ENCODE measurements around the gene EXOC4. TPM values are rescaled to one million over a fixed set of nuclear protein-coding genes. Genes with fewer than 3 reads are reported as not detected.
A peak's percentile ranks its signal among the peaks of the same experiment; 100 is the strongest.

EXOC4 gene
- total RNA-seq, 2 donors from 2014 or later: 33.7 to 41.5 TPM

DNA sequence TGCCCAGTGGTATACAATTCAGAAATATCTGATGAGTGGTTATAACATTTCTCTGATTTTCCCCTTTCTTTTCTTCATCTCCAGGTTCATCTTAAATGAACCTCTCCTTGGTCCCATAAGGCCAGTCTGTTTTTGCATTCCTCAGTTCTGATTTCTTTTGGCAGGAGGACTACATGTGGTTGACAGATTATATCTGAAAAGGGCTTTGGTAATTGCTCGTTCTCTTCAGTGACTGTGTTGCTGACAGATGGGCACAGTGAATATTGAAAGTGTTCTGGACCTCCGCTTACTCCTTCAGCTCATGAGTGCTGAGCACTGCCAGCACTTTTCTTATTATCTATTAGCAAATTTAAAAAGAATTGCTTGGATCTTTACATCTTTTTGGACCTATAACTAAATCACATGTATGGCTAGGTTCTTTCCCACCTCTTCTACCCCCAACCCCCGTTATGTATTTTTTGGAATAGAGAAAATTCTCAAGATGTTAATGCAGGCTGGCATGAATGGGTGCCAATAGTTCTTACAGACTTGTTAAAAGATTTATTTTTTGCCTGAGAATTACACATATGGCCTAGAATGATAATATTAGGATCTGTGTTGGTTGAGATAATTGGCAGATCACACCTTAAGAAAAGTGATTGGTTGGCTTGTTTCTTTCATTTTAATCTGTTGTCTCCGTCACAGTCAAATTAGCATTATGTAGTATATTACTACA is 323.0 kb downstream of the EXOC4 start:
- DNase-seq: no peak
- intact Hi-C loops (cut with DNase I): no loop called here
- peak in 1 of 2 donors; percentile 47 for ATAC-seq

DNA sequence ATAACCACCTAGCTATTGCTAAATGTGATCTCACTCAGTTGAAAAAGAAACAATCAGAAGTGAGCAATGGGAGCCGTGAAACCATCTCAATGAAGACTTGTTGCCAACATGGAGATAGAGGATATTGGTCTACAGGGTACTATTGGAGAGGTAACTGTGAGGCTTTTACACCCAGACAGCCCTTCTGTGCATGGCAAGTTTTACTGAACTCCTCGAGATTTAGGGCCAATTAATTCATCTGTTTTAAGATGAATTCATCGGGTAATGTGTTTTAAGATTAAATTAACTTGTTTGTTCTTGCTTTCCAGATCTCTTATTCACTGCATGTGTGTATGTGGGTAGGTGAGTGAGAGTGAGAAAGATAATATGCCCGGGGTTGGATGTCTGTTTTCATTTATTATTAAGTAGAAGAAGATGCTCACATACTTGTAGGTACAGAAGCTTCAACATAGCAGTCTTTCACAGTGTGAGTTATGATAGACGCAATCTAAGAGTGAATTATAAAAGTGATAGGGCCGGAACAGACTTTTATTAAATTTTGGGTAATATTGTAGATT is 323.8 kb downstream of the EXOC4 start:
- DNase-seq (no peak), ATAC-seq (no peak)
- intact Hi-C loops (cut with DNase I): no loop called here

DNA sequence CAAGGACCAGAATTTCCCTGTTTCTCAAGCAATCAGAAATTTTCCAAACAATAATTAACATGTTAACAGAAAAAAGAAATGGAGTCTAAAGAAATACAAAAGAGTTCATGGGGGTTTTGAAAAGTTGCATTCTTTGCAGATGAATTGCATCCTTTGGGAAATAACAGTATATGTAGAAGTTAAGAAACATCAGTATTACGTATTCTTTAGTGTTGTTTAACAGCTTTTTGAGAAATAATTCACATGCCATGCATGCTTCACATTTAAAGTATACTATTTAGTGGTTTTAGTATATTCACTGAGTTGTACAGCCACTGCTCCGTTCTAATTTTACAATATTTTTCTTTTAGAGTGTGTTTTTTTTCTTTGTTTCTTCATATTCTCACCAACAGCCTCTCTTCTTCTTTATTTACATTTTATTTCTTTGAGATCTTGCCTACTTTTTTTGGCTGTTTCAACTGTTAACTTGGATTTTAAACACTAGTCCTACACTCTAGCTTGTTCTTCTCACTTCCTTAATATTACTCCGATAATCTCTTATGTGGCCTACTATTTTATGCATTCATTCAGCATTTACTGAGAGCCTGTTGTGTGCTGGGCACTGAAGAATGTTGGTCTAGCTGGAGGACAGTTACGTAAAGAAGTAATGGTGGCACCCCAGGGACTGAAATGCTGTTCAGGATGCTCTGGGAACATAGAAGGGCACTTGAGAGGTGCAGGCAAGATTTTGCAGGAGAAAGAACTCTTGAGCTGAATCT is 330.1 kb downstream of the EXOC4 start:
- DNase-seq (no peak), ATAC-seq (no peak)
- intact Hi-C loops (cut with DNase I): no loop called here

DNA sequence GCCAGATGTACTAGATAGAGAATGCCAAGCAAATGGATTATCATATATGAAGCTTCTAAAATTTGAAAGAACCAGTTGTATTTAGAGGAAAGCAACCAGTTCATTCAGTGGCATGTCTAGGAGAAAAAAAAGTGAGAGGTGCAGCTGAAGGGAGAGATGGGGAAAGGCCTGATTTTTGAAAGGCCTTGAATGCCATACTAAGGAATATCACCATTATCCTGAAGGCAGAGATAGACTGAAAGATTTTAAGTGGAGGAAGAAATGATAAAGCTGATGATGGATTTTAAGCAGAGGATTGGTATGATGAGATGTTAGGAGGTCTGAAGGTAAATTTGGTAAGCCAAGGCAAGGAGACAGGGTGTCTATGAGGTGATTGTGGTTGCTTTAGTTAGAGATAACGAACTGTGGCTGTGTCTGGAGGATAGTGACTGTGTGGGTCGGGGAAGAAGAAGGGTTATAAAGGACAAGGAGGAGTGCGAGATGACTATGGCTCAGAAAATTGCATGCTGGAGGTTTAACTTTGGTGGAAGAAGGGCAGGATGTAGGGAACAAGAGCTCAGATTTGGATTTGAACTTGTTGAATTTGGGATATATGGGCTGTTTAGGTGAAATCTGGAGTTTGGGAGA is 330.8 kb downstream of the EXOC4 start:
- intact Hi-C loops (cut with DNase I): no loop called here
- ATAC-seq: no peak

DNA sequence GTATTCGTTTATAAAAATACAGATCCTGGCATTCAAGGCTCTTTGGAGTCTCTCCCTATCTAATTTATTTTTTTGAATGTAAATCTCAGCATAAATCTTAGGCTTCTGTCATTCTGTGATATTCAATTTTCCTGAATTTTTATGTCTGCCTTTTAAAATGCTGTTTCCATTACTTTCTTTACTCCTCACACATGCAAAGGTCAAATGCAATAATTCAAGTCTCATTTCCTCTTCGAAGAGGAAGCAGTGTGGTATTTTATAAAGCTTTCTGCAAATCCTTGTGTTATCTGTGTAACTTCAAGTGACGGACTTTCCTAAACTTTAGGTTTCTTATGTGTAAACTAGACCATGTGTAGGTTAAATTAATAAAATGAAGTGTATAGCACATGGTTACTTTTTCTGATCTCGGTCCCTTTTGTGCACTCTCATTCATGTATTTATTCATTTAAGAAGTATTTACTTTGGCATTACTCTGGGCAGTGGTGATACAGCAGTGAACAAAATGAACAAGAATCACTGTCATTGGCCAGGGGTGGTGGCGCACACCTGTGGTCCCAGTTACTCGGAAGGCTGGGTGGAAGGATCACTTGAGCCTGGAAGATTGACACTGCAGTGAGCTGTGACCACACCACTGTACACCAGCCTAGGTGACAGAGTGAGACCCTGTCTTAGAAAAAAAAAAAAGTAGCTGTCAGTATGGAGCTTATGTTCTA is 332.2 kb downstream of the EXOC4 start:
- no peak for DNase-seq
- no peak for ATAC-seq
- intact Hi-C loops (cut with DNase I): no loop called here

More for the DNA sequence above, 330.8 kb downstream of the EXOC4 start:
- no peak for DNase-seq

DNA sequence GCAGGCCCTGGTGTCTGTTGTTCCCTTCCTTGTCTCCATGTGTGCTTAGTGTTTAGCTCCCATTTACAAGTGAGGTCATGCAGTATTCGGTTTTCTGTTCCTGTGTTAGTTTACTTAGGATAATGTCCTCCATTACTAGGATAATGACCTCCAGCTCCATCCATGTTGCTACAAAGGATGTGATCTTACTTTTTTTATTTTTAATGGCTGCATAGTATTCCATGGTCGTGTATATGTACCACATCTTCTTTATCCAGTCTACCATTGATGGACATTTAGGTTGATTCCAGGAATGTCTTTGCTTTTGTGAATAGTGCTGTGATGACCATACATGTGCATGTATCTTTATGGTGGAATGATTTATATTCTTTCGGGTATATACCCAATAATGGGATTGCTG is 333.4 kb downstream of the EXOC4 start:
- intact Hi-C loops (cut with DNase I): no loop called here
- DNase-seq: no peak
- ATAC-seq: no peak

DNA sequence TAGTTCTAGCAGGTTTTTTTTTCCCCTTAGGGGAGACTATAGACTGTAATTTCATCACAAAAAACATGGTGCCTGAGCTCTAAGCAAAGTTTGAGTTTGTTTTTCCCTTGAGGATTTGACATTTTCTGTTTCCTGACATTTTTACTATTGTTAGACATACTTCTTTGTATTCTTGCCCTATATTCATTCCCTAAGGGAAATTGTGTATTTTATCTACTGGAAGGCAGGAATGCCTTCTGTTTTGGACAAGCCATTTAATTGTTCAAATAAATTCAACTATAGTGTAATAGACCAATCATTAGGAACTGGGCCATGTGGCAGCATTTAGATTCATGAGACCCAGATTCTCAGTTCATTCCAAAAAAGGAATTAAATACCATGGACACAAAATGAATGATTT is 335.0 kb downstream of the EXOC4 start:
- DNase-seq (no peak), ATAC-seq (no peak)
- intact Hi-C loops (cut with DNase I): no loop called here

DNA sequence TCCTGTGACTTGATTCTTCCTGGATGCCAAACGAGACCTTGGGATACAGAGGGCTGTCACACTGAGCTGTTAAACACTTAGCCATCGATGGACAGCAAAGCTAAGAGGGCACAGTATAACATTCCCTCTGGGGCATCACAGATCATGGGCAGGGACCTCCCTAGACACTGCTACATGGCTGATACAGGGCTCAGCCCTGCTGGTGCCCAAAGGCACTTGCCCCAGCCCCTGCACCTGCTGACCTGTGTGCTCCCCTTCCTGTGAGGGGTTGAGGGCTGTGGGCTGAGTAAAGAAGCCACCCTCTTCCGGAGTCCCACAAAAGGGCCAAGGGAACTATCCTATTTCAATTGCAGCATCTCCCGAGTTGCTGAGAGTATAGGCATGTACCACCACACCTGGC is 337.9 kb downstream of the EXOC4 start:
- DNase-seq (no peak), ATAC-seq (no peak)
- intact Hi-C loops (cut with DNase I): no loop called here

DNA sequence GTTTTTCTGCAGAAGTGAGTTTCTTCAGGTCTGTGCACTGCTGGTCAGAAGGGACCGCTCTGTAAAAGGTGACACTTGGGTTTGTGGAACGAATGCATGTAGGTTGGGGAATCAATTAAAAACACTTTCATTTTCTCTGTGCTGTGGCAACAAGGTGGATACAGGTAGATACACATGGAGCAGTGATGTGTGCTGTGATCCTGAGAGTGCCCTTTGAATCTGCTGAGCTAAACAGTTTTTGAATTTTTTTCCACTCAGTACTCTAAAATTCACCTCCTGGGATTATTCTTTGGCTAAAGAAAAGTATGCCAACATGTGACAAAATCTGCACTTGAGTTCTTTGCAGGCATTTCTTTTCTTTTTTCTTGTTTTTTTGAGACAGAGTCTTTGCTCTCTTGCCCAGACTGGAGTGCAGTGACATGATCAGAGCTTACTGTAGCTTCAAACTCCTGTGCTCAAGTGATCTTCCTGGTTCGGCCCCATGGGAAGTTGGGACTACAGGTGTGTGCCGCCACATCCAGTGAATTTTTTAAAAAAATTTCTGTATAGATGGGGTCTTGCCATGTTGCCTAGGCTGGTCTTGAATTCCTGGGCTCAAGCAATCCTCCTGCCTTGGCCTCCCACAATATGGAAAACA is 338.9 kb downstream of the EXOC4 start:
- no peak for ATAC-seq
- intact Hi-C loops (cut with DNase I): no loop called here
- DNase-seq: no peak

DNA sequence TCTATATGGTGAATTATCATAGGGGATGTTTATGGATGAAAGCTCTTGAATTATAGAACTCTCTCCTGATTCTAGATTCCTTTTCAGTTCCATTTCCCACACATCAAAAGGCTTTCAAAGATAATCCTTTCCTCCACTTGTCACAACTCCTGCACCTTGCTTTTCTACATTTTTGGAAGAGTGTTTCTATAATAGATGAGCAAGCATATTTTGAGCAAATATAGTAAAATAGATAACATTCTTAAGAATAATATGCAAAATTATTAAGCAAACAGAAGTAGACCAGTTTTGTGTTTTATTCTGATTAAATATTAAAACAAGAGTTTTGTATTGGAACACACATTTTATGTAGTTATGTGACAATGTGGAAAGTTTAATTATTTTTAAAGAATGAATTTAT is 340.7 kb downstream of the EXOC4 start:
- DNase-seq: no peak
- ATAC-seq: no peak
- intact Hi-C loops (cut with DNase I): no loop called here

DNA sequence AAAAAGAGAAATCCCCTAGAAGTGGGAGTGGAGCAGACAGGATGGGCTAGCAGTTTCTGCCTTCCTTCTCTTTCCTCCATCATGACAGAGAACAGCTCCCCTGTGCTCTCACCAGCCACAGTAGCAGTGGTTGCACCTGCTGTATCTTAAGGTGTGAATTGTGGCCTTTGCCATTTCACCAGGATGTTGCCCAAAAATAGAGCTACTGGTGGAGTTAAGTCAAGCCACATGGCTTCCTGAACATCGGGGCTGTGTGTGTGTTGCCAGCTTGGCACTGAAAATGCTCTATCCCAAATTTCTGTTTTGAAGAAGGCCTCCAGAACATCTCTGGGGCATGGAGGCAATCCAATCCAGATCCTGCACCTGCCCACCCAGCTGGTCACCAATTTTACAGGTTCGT is 348.7 kb downstream of the EXOC4 start:
- intact Hi-C loops (cut with DNase I): no loop called here
- ATAC-seq: no peak

DNA sequence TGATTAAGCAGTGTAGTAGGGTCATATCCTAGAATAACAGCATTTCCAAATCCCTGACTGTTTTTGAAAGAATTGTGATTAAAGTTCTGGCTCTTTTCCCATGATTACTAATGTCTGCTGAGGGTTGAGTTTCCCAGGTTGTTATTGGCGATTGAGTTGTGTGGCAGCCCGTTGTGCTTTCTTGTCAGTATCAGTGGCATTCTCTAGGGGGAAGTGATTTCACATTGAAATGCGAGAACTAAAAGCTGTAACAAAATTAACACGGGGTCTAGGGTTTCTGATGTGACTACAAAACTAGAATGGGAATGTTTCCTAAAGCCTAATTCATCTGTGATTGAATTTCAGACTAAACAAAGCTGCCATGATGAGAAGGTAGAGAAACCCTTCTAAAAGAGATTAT is 349.4 kb downstream of the EXOC4 start:
- peak; percentile 8 to 29 for ATAC-seq
- DNase-seq: no peak
- intact Hi-C loops (cut with DNase I): no loop called here

More for the DNA sequence above, 348.7 kb downstream of the EXOC4 start:
- DNase-seq: no peak

DNA sequence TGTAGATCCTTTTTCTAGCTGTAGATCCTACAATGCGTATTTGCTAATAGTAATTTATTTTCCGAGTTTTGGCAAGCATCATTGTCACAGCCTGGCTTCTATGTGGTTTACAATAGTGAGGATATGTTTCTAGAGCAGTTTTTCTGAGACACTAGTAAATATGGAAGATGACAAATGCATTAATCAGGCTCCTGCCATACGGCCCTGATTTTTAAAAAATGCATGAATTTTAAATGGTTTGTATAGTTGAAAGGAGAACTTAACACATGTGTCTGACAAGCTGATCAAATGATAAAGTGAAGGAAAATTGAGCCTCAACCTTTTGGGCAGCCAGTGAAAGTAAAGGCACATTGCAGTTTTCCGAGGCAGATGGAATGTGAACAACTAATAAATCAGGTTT is 354.1 kb downstream of the EXOC4 start:
- intact Hi-C loops (cut with DNase I): no loop called here
- ATAC-seq (no peak), DNase-seq (no peak)

DNA sequence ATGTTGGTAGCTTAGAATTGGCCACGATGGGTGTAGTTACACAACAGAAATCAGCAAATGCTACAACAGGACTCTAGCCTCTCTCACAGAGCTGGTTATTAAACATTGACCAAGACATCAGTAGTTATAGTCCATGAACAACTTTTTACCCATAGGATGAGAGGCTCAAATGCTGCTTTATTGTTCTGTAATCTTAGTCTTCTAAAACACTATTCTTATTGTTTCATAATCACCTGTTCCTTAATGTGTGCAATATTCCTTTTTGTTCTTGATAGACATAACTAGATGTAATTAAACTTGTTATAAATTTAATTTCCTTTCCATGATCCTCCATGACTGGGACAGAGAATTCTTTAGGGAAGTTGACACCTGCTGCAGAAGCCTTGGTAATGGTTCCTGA is 356.9 kb downstream of the EXOC4 start:
- intact Hi-C loops (cut with DNase I): no loop called here
- ATAC-seq: no peak

DNA sequence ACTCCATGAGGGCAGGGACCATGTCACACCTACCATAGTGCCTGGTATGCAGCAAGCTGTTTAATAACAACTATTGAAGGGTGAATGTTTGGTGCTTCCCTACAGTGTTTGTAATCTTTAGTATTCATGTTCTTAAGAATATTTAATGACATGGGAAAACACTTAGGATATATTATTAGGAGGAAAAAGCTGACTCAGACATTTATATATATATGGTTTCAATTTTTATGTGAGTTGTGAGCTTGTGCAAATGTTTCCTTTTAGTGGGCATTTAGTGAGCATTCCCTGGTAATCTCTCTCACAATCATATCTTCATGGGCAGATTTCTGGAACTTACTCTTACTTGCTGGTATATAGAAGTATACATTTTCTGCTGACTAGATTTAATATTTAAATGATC is 359.1 kb downstream of the EXOC4 start:
- DNase-seq (no peak), ATAC-seq (no peak)
- intact Hi-C loops (cut with DNase I): no loop called here

More for the DNA sequence above, 356.9 kb downstream of the EXOC4 start:
- no peak for DNase-seq

DNA sequence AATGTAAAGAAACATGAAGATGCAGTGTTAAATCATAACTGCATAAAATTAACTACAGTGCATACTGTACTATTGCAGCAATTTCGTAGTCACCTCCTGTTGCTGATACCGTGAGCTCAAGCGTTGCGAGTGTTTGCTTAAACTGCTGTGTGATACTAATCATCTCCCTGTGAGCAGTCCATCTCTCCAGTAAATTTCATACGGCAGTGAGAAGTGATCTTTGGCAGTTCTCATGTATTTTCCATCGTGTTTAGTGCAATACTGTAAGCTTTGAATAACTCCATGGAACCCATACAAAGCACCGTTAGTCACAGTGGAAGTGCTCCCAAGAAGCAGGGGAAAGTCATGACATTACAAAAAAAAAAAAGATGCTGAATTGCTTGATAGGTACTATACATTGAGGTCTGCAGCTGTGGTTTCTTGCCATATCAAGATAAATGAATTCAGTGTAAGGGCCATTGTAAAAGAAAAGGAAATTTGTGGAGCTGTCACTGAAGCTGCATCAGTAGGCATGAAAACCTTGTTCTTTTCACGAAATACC is 360.4 kb downstream of the EXOC4 start:
- no peak for ATAC-seq
- no peak for DNase-seq
- intact Hi-C loops (cut with DNase I): no loop called here

DNA sequence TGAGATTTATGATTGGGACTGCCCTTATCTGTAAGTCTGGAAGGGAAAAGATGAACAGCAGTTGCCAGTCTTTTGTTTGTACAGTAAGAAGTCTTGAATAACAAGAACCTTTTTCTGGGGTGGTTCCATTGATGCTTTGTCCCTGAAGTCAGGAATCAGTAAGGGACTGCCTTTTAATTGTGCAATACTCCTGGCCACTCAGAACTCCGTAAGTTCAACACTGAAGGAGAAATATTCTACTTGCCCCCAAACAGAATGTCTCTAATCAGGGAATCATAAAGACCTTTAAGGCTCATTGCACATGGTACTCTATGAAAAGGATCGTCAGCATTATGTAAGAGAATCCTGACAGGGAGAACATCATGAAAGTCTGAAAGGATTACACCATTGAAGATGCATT is 361.4 kb downstream of the EXOC4 start:
- no peak for ATAC-seq
- DNase-seq: no peak
- intact Hi-C loops (cut with DNase I): no loop called here

DNA sequence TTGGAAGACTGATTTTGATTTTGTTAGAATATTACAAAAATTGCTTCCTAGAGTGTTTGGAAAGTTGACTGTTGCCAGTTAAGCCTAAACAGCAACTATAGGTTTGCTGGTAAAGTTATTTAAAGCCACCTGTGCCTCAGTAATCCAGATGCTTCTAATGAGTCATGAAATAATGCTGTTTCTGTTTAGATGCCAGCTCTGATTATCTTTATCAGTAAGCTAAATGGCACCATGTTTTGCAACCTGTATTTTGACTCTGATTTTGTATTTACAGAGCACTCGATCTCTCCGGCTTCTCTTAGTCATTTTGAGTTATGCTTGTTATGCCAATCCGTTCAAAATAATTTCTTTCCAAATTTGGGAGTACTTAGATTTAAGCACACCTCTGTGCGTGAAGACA is 366.1 kb downstream of the EXOC4 start:
- intact Hi-C loops (cut with DNase I): no loop called here
- DNase-seq (no peak), ATAC-seq (no peak)

DNA sequence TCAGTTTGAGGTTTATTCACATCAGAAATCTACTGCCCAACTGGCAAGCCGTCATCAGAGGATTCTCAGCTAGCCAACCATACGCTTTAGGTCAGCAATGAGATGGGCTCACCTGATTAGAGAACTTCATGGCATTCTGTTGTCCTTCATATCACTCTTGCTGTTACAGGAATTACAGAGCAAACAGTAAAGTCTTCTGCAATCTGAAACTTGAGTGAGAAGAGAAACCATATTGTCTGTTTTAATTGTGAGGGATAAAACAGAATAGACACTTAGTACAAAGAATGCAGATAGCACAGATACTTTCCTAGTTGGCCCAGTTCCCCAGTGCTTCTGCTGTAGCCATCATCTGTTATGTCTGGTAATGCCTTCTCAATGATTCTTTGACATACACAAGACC is 366.6 kb downstream of the EXOC4 start:
- intact Hi-C loops (cut with DNase I): no loop called here
- ATAC-seq: no peak
- no peak for DNase-seq
